Panc1 (cell line): Measurements from ENCODE around the gene WNT5B.

Experiments
- POLR2AphosphoS5 ChIP-seq: IDR thresholded peaks from 2 replicates; pipeline ENCODE4 v1.6.1; 2012; ENCODE audit warnings: mild to moderate bottlenecking, low read depth, low read length, moderate library complexity
- TCF7L2 ChIP-seq: IDR thresholded peaks from 2 replicates; pipeline ENCODE4 v1.6.1; 2011; ENCODE audit warnings: mild to moderate bottlenecking, low read depth, low read length, inconsistent platforms
- TF ChIP-seq, protein P1 (sequence below): fragments of 450-650 bp; IDR thresholded peaks from 2 replicates; pipeline ENCODE4 v1.5.1; 2017; ENCODE audit warnings: mild to moderate bottlenecking

DNA sequence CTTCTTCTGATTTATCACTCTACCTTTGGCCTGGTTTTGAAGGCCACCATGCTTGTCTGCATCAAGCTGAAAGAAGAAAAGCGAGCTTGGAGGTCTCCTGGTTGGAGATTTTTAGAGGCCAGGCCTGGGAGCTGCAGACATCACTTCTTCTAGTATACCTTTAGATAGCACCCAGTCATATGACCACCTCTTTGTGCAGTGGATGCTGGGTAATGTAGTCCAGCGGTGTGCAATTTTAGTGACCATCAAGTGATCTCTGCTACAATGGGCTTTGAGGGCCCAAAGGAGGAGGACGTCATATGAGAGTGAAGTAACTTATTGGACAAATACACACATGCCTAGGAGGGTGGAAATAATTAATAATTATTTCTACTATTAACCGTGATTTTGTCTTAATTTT lies 15.2 kb upstream of the WNT5B start:
- TF ChIP-seq, protein P1, sequence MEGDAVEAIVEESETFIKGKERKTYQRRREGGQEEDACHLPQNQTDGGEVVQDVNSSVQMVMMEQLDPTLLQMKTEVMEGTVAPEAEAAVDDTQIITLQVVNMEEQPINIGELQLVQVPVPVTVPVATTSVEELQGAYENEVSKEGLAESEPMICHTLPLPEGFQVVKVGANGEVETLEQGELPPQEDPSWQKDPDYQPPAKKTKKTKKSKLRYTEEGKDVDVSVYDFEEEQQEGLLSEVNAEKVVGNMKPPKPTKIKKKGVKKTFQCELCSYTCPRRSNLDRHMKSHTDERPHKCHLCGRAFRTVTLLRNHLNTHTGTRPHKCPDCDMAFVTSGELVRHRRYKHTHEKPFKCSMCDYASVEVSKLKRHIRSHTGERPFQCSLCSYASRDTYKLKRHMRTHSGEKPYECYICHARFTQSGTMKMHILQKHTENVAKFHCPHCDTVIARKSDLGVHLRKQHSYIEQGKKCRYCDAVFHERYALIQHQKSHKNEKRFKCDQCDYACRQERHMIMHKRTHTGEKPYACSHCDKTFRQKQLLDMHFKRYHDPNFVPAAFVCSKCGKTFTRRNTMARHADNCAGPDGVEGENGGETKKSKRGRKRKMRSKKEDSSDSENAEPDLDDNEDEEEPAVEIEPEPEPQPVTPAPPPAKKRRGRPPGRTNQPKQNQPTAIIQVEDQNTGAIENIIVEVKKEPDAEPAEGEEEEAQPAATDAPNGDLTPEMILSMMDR, result no peak
- TF ChIP-seq POLR2AphosphoS5 (no peak), TCF7L2 (no peak)
